ENCODE results near the gene JAG1.

Gene JAG1

DNA sequence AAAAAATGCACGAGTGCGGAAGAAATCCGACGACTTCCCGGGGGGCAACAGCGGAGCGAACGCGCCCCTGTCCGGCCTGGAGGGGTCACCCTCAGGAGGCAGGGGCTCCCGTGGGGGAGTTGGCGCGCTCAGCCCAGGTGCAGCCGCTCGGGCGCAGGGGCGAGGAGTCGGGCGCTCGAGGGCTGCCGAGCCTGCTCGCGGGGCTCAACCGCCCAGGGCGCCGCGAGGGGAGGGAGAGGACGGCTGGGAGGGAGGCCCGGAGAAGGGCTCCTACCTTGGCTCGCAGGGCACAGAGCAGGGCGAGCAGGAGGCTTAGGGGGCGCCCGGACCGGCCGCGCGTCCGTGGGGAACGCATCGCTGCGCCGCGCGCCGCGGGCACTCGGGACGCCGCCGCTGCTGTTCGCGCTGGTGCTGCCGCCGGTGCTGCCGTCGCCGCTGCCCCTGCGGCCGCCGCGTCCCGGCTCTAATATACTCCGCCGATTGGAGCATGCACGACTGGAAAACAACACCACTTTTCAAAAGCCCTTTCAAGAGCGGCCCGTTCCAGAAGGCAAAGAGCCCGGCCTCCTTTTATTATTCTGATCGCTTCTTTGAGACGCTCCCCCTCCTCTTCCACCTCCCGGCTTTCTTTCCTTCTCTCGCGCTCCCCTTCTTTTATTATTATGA is 490 bp downstream of the JAG1 start:
- H3K4me3 ChIP-seq (ENCODE audit: low read length), result peak overlapping the region; percentile 82
- DNase-seq (ENCODE audit: low read depth), result peak; percentile 29
- TF ChIP-seq, protein P1, sequence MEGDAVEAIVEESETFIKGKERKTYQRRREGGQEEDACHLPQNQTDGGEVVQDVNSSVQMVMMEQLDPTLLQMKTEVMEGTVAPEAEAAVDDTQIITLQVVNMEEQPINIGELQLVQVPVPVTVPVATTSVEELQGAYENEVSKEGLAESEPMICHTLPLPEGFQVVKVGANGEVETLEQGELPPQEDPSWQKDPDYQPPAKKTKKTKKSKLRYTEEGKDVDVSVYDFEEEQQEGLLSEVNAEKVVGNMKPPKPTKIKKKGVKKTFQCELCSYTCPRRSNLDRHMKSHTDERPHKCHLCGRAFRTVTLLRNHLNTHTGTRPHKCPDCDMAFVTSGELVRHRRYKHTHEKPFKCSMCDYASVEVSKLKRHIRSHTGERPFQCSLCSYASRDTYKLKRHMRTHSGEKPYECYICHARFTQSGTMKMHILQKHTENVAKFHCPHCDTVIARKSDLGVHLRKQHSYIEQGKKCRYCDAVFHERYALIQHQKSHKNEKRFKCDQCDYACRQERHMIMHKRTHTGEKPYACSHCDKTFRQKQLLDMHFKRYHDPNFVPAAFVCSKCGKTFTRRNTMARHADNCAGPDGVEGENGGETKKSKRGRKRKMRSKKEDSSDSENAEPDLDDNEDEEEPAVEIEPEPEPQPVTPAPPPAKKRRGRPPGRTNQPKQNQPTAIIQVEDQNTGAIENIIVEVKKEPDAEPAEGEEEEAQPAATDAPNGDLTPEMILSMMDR (conservative IDR thresholded peaks at IDR 0.05; ENCODE audit: low read length), result no peak

DNA sequence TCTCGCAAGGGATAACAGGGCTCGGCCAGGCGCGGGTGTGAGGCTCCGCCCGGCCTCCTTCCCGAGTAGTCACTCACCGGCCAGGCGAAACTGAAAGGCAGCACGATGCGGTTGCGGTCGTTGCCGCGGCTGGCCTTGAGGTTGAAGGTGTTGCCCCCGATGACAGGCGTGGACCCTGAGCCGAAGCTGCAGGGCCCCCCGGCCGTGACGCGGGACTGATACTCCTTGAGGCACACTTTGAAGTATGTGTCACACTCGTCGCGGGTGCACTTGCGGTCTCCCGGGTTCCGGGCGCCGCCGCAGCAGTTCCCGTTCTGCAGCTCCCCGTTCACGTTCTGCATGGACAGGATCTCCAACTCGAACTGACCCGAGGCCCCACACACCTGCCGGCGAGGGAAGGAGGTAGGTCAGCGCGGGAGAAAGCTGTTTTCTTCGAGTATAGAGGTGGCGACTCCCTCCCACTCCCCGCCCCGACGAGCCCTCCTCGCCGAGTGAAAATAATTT is 1.1 kb downstream of the JAG1 start:
- TF ChIP-seq, protein P1 (conservative IDR thresholded peaks at IDR 0.05; ENCODE audit: low read length), result no peak
- peak; percentile 39 for DNase-seq (ENCODE audit: low read depth)
- peak overlapping the region; percentile 82 for H3K4me3 ChIP-seq (ENCODE audit: low read length)

DNA sequence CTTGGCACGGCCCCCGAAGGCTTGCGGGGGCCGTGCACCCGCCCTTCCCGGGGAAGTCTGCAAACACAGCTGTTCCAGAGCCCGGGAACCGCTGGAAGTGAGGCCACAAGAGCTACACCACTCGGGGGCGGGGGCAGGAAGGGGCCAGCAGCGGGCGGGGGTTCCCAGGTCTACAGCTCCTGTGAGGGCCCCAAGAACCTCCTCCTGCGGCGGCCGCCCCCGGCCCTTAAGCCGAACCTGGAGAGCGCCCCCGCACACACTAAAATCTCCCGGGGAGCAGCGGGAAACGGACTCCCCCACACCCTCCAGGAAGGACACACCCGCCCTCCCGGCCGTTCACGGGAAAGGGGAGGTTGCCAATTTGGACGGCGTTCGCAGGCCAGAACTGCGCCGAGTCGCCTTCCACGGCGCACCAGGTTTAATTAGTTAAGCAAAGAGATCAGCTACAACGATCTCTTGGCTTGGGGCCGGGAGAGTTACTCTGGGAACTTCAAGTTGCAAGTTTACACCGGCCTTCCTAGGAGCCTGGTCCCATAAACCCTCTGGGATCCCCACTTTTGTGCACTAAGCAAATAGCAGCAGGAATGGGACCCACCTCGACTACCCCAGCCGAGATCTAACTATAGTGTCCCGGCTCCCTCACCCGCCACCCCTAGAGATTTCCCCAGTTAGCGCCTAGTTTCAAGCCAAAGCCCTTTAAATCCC is 1.7 kb downstream of the JAG1 start:
- DNase-seq (ENCODE audit: low read depth), result peak; percentile 40
- H3K4me3 ChIP-seq (ENCODE audit: low read length), result peak overlapping the region; percentile 82

DNA sequence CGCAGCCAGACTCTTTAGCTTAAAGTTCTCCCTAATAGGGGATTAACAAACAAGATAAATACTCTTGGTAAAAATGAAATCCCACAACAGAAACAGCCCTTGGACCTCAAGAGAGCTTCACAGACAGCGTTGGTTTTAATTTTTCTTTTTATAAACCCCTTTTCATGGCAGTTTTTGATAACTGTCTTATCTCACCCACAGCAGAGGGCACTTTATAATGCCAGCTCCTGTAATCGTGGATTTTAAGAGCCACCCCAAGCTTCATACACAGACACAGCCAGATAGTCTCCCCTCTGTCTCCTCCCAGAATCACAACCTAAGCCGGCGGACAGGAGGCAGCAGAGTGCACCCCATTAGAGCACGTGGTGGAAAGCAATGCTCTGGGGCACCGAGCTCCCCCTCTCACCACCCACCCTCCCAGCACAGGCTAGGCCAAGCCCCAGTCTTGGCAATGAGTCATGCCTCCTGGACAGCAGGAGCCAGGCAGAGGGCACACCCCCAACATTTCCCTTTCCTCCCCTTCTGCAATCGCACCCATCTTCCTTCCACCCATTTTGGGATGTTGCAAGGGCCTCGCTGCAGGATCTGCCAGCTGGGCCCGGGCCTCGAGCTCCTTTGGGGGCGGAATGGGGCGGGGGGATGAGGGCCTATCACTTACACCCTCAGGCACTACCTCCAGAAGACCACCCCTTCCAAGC is 2.4 kb downstream of the JAG1 start:
- peak overlapping the region; percentile 82 for H3K4me3 ChIP-seq (ENCODE audit: low read length)
- peak; percentile 89 for DNase-seq (ENCODE audit: low read depth)
- TF ChIP-seq, protein P1 (conservative IDR thresholded peaks at IDR 0.05; ENCODE audit: low read length), result peak; percentile 69

More for the DNA sequence above, 1.7 kb downstream of the JAG1 start:
- TF ChIP-seq, protein P1 (conservative IDR thresholded peaks at IDR 0.05; ENCODE audit: low read length), result no peak

DNA sequence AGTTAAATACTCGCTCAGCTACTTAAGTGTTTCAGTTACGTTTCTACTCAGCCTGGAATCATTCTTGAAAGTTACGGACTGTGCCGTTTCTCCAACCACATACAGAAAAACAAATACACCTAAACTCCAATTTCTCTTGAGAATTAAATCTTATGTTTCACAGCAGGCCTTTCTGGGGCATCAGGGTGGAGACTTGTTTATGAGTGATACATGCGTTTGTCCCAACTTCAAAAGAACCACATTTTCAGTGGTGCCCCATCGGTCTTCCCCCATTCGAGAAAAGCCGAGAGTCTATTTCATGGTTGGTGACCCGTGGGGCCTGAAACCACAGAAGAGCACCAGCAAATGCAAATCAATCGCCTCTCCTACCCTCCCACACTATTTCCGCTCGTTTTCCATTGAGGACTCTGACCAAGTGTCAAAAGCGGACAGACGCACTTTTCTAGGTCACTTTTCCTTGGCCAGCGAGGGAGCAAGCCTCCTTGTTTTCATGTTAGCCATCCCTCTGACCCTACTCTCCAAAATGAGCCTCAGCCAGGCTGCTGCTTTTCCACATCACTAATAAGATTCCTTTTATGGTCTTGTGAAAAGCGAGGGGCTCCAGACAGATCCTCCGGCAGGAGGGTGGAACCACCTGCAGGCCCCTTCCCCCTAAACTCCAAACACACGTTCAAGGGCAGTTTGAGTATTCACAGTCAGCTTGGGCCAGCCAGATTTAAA is 3.1 kb downstream of the JAG1 start:
- TF ChIP-seq, protein P1 (conservative IDR thresholded peaks at IDR 0.05; ENCODE audit: low read length), result no peak
- DNase-seq (ENCODE audit: low read depth), result no peak

DNA sequence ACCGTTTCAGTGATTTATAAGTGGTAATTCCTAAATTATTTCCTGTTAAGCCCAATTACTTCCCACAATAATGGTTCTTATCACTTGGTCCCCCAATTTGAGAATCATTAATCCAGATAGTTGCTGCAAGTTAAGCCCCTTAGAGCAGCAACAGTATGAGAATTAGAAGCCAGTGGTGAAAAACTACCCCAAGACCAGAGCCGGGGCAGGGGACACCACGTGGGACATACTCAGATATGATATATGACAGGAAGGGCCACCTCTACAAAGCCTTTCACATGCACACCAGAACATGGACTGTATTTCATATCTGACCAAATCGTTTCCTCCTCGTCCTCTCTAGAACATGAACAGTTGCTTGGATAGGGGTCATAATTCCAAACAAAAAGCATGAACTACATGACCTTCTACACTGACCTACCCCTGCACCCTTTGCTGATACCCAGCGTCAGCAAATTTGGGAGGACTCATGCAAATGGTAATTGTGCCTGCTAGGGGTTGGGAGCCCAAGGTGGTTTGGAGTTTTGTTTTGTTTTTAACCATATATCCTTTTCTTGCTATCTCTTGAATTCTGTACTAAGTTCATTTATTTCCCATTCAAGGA is 3.9 kb downstream of the JAG1 start:
- H3K4me3 ChIP-seq (ENCODE audit: low read length), result no peak overlapping the region
- no peak for DNase-seq (ENCODE audit: low read depth)
- TF ChIP-seq, protein P1 (conservative IDR thresholded peaks at IDR 0.05; ENCODE audit: low read length), result no peak

More for the DNA sequence above, 3.1 kb downstream of the JAG1 start:
- H3K4me3 ChIP-seq (ENCODE audit: low read length), result peak overlapping the region; percentile 82; the same call in 1 of the 2 replicates
